ENCODE data around the gene IFT57.
A peak's percentile ranks its signal among the peaks of the same experiment; 100 is the strongest.
"Not testable (repeated sequence)": the region's sequence is repeated elsewhere in the genome, so short reads cannot be mapped to it uniquely, and the experiment has no call there.

IFT57 gene, protein sequence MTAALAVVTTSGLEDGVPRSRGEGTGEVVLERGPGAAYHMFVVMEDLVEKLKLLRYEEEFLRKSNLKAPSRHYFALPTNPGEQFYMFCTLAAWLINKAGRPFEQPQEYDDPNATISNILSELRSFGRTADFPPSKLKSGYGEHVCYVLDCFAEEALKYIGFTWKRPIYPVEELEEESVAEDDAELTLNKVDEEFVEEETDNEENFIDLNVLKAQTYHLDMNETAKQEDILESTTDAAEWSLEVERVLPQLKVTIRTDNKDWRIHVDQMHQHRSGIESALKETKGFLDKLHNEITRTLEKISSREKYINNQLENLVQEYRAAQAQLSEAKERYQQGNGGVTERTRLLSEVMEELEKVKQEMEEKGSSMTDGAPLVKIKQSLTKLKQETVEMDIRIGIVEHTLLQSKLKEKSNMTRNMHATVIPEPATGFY

DNA sequence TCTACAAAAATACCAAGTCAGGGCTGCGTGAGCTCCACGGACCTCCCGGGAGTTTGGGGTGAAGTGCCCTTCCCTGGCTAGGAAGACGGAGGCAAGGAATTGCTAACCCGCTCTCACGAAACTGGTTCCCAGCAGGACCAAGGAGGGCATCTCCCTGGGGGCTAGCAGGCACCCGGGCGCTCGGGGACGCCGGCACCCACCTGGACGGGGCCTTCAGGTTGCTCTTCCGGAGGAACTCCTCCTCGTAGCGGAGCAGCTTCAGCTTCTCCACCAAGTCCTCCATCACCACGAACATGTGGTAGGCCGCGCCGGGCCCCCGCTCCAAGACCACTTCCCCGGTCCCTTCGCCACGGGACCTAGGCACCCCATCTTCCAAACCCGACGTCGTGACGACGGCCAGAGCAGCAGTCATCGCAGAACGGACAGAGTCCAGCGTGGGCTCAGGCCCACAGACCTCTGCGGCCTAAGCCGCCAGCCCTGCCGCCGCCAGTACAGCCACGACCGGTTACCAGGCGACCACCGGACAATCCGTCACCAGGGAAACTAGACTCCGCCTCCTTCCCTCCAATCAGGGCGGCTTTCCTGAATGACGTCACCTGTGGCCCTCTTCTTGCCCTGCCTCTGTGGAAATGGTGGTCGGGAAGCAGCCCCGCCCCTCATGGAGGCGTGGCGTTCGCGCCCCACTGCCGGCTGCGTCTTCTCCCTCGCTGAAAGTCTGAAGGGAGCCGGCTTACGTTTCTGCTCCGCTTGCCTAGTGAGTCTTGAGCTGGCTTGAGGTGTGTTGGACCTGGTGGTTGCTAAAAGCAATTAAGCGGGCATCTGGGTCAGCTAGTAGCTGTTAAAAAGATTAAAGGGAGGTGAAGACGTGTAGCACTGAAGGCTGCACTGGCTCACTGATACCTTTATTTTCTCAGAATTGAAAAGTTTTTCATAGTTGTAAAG, at the start of gene IFT57:
Gene IFT57 (minus strand): TSS at position 514 of the 942 bp plus-strand sequence. CDS start 102 bp downstream, at position 412.
- DNase-seq = peak; percentile 88

DNA sequence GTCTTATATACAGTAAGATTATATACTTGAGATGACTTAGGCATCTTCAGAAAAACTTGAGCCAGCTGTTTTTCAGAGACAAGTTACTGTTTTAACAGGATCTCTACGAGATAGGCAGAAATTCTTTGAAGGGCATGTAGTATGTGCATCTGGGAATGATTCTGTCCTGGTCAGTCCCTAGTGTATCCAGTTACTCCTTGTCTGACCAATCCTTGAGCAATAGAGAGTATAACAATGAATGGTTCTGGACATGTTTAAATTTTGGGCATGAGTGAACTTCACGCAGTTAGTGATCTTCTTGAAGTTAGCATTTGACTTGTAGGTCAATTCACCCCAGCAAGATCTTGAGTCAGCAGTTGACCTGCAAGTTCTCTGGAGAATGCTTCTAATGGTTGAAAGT, 49.4 kb upstream of the IFT57 start:
- no peak for DNase-seq

DNA sequence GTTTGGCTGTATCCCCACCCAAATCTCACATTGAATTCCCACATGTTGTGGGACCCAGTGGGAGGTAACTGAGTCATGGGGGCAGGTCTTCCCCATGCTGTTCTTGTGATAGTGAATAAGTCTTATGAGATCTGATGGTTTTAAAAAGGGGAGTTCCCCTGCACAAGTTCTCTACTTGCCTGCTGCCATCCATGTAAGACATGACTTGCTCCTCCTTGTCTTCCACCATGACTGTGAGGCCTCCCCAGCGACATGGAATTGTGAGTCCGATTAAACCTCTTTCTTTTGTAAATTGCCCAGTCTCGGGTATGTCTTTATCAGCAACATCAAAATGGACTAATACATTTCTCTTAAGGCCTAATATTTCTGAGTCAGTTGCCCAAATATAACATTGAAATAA, 46.0 kb upstream of the IFT57 start:
- not testable (repeated sequence) for DNase-seq

DNA sequence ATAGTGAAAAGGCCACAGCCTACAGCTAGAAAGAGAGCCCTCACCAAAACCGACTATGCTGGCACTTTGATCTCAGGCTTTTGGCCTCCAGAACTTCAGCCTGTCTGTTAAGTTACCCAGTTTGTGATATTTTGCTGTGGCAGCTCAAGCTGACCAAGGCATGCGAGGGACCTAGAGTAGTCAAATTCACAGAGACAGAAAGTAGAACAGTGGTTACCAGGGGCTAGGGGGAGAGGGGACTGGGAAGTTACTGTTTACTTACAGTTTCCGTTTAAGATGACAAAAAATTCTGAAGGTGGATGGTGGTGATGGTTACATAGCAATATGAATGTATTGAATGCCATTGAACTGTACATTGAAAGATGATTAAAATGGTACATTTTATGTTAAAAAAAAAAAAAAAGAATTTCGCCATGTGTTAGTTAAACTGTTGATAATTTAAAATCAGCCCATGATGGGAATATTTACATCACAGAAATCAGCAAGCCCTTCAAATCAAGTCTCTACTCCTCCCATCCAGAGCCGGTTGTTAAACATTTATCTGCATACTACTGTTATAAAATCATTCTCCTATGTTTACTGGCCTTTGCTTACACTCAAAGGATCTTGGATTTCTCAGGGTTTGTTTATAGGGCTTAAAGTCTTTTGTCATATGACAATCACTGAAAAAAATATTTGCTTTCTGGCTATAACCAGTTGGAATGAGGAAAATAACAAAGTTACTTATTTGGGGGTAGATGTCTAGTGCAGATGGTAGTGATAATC, 42.5 kb upstream of the IFT57 start:
- not testable (repeated sequence) for DNase-seq

DNA sequence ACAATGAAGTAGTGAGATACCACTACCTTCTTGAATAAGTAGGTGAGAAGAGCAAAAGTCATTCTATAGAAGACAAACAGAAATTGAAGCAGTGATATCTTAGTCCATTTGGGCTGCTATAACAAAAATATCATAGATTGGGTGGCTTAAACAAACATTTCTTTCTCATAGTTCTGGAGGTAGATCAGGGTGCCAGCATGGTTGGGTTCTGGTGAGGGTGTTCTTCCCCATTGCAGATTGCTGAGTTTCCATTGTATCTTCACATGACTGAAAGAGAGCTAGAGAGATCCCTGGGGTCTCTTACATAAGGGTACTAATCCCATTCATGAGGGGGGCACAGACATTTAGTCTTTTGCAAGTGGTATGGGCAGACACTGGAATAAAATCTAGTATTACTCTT, 32.9 kb upstream of the IFT57 start:
- DNase-seq = no peak

DNA sequence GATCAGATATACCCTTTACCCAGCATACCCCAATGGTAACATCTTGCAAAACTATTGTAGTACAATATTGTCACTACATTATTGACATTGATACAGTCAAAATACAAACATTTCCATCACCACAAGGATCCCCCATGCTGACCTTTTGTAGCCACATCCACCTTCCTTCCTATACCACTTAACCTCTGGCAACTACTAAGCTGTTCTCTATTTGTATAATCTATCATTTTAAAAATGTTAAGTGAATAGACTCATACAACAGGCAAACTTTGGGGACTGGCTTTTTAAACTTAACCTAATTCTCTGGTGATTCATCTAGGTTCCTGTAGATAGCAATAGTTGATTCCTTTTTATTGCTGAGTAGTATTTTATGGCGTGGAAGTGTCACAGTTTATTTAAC, 29.6 kb upstream of the IFT57 start:
- DNase-seq = no peak

DNA sequence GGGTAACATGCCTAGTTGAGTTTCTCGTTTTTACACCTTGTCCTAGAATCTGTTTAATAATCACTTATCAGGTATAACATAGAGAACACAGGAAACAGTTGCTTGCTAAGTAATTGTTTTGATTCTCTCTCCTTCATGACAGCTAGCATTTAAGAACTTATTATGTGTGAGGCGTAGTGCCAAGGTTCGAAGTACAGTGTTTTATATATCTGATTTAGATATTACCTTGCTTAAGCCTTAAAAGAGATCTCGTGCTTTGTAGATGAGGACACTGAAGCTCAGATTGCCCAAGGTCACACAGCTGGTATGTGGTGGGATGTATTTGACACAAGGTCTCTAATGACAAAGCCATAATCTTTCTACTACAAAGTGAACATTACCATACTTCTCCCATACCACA, 29.0 kb upstream of the IFT57 start:
- no peak for DNase-seq

DNA sequence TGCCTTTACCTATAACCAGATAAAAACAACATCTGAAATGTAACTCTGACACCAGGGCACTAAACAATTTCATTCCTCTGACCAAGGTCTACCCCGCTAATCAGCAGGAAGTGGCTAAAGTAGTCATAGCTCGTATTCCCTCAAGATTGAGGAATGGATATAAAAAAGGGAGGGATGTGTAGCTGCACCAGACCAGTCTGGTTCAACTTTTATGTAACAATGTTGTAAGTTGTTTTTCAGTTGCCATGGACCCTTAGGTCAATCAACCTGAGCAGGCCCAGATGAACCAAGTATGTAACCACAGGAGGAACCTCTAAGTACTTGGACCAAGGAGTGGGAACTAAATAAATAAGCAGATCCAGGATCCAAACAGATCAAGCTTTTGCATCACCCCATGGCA, 28.4 kb upstream of the IFT57 start:
- no peak for DNase-seq

DNA sequence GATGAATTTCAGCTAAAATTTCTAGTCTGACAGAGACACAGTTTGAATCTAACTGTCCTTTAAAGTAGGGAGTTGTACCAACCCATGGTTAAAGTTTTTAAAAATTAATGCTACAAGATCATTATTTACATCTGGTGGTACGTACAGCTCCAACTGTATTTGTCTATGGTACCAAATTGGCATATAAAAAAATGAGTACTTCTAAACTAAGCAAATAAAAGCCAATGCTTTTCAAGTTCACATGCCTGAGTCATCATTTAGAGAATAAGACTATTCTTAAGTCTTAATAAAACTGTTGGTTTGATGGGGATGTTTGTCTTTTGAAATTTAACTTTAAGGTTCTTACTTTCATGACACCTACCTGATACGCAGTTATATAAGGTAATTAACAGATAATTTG, 21.0 kb upstream of the IFT57 start:
- no peak for DNase-seq

DNA sequence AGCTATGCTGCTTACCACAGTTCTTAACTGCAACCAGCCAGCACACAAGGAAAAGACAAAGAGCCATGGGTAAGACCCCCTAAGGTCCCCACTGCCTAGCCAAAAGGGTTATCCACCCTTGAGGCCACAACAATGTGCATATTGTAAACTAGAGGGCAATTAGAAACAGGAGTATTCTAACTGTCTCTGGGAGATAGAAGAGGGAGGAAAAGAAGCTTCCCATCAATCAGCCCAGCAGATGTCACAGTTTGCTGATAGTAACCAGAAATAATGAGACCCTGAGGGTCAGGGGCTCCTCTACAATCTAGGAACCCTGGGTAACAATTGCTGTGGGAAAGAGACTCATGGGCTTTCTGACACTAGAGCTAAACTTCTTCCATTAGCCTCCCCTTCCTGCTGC, 20.6 kb upstream of the IFT57 start:
- no peak for DNase-seq

DNA sequence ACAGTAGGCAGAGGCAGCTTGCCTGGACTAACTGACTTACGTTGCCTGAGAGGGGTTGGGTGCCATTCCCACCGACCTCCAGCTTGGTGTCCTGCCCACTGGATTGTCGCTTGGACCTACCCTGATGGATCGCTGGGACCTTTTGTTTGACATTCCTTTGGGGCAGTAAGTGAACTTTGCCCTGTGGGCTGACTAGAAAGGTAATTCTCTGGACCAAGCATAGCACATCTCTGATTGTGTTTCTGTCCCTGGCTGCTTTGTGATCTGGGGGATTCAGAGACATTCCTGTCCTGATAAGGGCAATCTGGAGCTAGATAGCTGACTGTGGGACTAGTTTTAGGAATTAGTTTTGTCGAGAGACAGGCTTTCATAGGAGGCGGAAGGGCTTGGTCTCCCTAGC, 19.5 kb upstream of the IFT57 start:
- no peak for DNase-seq

DNA sequence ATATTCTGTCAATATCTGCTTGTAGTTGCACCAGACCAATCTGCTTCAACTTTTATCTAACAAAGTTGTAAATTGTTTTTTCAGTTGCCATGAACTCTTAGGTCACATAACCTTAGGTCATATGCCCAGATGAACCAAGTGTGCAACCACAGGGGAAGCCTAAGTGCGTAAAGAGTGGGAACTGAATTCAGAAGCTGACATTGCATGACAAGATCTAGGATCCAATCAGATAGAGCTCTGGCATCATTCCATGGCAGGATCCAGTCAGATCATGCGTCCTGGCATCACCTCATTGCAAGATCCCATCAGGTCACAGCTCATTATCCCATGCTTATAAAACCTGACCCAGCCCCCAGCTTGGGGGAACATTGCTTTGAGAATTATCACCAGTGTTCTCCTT, 18.9 kb upstream of the IFT57 start:
- no peak for DNase-seq

DNA sequence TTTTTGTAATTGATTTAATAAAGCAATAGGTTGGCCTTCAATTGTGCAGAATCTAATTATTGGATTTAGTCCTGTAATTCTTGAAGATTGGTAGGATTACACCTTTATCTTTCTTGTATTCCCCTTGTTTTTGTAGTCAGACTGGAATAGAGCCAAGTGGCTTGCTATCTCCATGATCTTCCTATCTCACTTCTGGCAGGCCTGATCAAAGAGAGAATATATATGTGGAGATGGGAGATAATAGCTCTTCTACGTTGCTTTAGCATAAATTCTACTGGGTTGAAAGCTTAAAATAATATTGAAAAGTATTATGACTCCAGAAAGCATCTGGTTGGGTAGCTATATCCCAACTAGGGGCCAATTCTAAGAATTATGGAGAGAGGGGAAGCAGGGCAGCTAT, 16.9 kb upstream of the IFT57 start:
- DNase-seq = no peak

DNA sequence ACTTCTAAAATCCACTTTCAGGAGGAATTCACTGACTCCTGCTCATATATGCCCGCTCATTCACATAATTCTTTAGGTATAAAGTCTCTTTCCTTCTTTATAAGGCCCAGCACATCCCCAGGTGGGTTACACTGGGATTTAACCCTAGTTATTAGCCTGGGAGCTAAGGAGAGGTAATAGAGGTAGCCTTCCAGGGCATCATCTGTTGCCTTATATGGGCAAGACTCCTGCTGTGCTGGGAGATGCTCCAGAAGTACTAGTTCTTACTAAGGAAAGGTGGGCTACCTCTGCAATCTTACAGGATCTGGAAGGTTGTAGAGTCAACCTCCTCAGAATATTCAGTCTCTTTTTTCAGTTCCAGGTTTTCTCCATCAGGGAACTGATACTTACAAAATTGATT, 13.1 kb upstream of the IFT57 start:
- no peak for DNase-seq

DNA sequence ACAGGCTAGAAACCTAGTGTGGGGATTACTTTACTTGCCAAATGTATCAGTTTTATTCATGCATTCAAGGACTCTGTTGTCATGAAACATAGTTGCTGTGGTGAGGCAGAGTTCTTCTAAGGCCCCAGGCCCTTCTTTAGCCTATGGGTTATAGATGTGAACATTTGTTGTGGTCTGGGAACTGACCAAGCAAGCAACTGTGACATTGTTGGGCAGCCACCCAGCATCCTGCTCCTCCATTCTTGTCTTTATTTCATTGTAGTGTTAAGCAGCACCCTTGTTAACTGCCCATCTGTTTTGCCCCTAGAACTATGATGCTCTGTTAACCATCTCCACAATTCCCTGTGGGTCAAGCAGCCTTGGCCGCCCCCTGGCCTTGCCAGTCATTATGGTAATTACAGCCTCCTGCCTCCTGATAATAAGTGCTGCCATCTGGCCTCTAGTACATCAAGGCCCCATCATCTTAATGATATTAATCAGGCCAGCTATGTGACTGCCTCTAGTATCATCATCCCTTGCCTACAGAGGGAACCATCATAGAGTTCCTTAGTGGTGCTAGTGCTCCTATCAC, 12.2 kb upstream of the IFT57 start:
- DNase-seq = no peak

DNA sequence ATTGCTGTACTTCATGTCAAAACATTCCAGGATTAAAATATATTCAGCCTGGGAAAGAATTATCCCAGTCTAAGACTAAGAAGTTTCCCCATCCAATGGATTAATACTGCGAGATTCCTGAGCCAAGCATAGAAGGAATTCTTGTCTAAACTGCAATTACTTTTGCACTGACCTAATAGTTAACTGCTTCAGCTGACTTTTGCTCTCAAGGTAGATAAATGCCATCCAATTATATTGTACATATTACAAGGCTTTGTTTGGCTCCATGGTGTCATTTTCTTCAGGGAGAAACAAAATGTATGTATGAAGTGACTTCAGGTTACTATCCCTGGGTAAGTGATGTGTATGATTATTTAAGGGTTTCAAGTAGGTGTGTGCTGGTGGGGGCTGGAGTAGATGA, 6.1 kb upstream of the IFT57 start:
- DNase-seq = no peak

DNA sequence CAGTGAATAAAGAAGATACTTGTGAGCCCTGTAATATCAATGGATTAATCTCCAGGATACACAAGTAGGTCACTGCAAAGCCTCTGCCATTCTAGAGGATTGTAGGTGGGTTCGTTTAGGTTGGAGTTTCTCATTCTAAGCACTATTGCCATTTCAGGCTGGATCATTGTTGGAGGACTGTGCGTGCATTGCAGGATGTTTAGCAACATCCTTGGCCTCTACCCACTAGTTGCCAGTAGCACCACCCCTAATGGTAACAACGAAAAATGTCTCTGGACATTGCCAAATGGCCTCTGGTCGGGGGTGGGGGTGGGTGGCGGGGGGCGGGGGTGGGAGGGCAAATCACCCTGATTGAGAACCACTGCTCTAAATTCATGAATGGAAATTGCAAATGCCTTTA, 4.9 kb upstream of the IFT57 start:
- DNase-seq = no peak

DNA sequence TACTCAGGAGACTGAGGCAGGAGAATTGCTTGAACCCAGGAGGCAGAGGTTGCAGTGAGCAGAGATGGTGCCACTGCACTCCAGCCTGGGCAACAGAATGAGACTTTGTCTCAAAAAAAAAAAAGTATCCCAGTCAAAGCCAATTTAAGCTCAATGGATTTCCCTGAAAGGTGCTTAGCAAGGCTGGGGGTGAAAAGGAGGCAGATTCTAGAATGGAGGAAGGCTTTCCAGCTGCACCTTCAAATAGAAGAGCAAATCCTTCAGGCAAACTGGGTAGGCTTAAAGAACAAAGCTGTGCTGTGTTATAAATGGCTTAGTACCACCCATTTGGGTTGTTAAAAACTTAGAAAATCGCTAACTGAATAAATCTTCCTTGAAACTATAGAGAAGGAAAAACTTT, 3.0 kb upstream of the IFT57 start:
- no peak for DNase-seq

DNA sequence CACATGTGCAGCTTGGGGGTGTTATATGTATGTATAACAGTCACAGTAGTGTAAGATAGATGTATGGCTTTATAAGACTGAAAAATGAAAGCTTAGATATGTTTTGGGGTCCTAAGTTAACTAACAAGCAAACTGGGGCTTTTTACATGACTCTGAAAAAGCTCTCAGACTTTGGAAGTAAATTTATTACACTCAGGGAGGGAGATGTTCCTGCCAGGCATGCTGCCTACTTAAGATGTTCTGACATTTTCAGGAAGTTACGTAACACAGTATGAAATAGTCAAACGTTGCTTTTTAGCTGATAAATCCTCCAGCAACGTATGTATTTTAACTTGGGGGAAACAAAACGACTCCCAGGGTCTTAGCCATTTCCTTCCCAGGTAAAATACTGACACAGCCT, 1.7 kb upstream of the IFT57 start:
- no peak for DNase-seq

DNA sequence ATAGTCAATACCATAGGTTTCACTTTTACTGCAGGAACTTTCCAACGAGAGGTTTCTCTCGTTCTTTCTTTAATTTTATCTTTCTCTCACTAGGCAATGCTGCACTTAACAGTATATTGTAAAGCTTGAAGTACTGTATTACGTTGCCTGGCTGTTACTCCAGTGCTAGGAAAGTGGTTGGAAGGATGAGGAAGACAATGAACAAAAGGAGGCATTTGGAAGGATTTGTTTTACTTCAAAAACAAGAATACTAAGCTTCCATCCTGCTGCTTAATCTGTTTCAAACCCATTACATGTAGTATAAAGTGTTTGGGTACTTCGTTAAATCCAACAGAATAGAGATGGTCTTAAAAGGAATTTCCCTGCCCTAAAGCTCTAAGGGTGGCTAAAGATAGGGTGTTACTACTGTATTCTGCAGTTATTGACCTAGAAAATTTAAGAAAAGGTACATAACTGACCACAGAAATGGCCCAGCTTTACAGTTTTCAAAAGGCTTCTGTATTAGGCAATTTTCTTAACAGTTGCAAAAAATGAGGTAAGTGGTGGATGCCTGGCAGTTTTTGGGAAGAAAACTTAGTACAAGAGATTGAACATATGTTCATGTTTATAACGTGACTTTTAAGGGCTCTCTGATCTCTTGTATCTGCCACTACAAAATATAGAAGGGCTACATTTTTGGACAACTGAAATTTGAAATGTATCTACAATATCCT, 785 bp upstream of the IFT57 start:
- DNase-seq = no peak

DNA sequence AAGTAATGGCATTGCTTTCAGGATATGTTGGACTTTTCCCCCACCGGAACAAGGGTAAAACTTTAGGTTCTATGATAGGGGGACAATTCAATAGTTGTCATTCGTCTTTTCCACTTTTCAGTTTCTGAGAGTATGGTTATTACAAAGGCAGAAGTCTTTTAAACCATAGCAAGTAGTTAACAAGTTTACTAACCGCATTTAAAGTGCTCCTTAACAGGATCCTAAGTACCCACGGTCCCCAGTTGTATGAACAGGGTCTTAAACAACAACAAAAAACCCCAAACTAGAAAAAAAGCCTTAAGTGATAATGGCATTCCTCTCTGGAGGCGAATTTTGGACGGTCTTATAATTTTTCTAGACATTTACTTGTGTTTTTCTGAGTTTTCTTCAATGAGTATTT, 831 bp downstream of the IFT57 start:
- DNase-seq = no peak

DNA sequence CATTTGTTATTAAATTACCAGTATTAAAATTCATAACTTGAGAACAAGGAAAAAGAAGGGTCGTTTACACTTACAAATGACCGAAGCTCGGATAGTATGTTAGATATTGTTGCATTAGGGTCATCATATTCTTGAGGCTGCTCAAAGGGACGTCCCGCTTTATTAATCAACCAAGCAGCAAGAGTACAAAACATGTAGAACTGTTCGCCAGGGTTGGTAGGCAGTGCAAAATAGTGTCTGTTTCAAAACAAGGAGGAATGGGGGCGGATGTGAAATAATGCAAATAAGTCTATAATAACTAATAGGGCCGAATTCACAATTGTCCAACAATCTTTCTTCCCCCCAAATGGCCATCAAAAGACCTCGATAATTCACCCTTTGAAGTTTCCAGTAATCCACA, 2.9 kb downstream of the IFT57 start:
- DNase-seq = no peak

Data from NCI-H774 (cell line).